PC-3 (cell line): Measurements from ENCODE around the gene CTNNA3. TPM values are rescaled to one million over a fixed set of nuclear protein-coding genes. Genes with fewer than 3 reads are reported as not detected.

Source experiments
- ATAC-seq: fragments of 200-7000 bp; cut with Tn5 transposase; 2 replicates; pipeline ENCODE4 v1.9.1; 2020; ENCODE audit warnings: mild to moderate bottlenecking, moderate library complexity
- BruUV-seq: library from RNA; stranded (reverse); fragments of 400-500 nt; replicated peaks from 2 replicates; lab custom pipeline; 2021; lab: Mats Ljungman, UMichigan
- CTCF ChIA-PET: fragments of 300-600 bp; sonication (Branson Sonifier 250); formaldehyde crosslinking; loops from one replicate; lab custom pipeline; 2022; ENCODE audit warnings: antibody characterized with exemption; lab: Charles Lee
- POLR2A ChIA-PET: fragments of 300-600 bp; sonication (Branson Sonifier 250); formaldehyde crosslinking; loops from one replicate; lab custom pipeline; 2022; ENCODE audit warnings: antibody characterized with exemption; ENCODE audit not compliant: unreplicated experiment; lab: Charles Lee
- DNase-seq: peaks from one replicate; pipeline ENCODE4 v3.0.0-alpha.2; 2015
- H2AFZ ChIP-seq: fragments of 300-600 bp; sonication (generic); 2 replicates; pipeline ENCODE4 v1.6.0; 2016; ENCODE audit warnings: antibody characterized with exemption, low read length
- H3F3A ChIP-seq: fragments of 300-600 bp; sonication (generic); one replicate; pipeline ENCODE4 v1.6.0; 2017; ENCODE audit warnings: antibody characterized with exemption, low read length, control low read depth, mild to moderate bottlenecking; ENCODE audit not compliant: unreplicated experiment
- H3K27ac ChIP-seq: fragments of 300-600 bp; sonication (generic); 2 replicates; pipeline ENCODE4 v1.5.1; 2016; ENCODE audit warnings: mild to moderate bottlenecking, low read length
- H3K27me3 ChIP-seq: fragments of 300-600 bp; sonication (generic); 2 replicates; pipeline ENCODE4 v1.6.1; 2016; ENCODE audit warnings: low read length, mixed read lengths
- H3K36me3 ChIP-seq: fragments of 300-600 bp; sonication (generic); 2 replicates; pipeline ENCODE4 v1.6.1; 2016; ENCODE audit warnings: low read depth, mixed run types, low read length, mixed read lengths
- H3K4me1 ChIP-seq: fragments of 300-600 bp; sonication (generic); 2 replicates; pipeline ENCODE4 v1.5.1; 2016; ENCODE audit warnings: low read length; ENCODE audit not compliant: insufficient read depth
- H3K4me2 ChIP-seq: fragments of 300-600 bp; sonication (generic); 2 replicates; pipeline ENCODE4 v1.6.0; 2016; ENCODE audit warnings: low read length
- H3K4me3 ChIP-seq: fragments of 300-600 bp; sonication (generic); 2 replicates; pipeline ENCODE4 v1.5.1; 2016; ENCODE audit warnings: mild to moderate bottlenecking, low read length, mixed read lengths
- H3K79me2 ChIP-seq: fragments of 300-600 bp; sonication (generic); 2 replicates; pipeline ENCODE4 v1.6.1; 2017; ENCODE audit warnings: low read length, mixed read lengths
- H3K9ac ChIP-seq: fragments of 300-600 bp; sonication (generic); 2 replicates; pipeline ENCODE4 v1.6.0; 2016; ENCODE audit warnings: mild to moderate bottlenecking, low read length
- H3K9me2 ChIP-seq: fragments of 300-600 bp; sonication (generic); replicated peaks from 2 replicates; pipeline ENCODE4 v1.6.1; 2016; ENCODE audit warnings: mixed run types, low read length, mixed read lengths
- H3K9me3 ChIP-seq: fragments of 300-600 bp; sonication (generic); 2 replicates; pipeline ENCODE4 v1.6.1; 2016; ENCODE audit warnings: low read length, mixed read lengths
- H4K20me1 ChIP-seq: fragments of 300-600 bp; sonication (generic); 2 replicates; pipeline ENCODE4 v1.6.1; 2016; ENCODE audit warnings: low read length, mixed read lengths
- EZH2 ChIP-seq: fragments of 300-600 bp; sonication (generic); IDR thresholded peaks from one replicate; pipeline ENCODE4 v1.6.1; 2017; ENCODE audit warnings: antibody characterized with exemption, mild to moderate bottlenecking, low read length; ENCODE audit not compliant: unreplicated experiment
- EZH2phosphoT487 ChIP-seq: fragments of 300-600 bp; sonication (generic); IDR thresholded peaks from 2 replicates; pipeline ENCODE4 v1.6.1; 2018; ENCODE audit warnings: mild to moderate bottlenecking, antibody characterized with exemption, low read length, borderline replicate concordance
- intact Hi-C: fragments of 100-400 bp; cut with micrococcal nuclease; formaldehyde crosslinking; loops from 2 replicates; pipeline ENCODE4 v1.9.0; 2023
- total RNA-seq: library from RNA; depleted of rRNA; stranded (reverse); fragments of >200 nt; gene quantifications from 2 replicates; pipeline ENCODE4 v1.2.3, GENCODE V29; 2014
- TF ChIP-seq, protein P1 (sequence below): fragments of 300-600 bp; sonication (generic); conservative IDR thresholded peaks from 2 replicates; pipeline ENCODE4 v1.5.1; 2017; ENCODE audit warnings: antibody characterized with exemption, low read depth, mild to moderate bottlenecking, low read length

Gene CTNNA3
- total RNA-seq, 1 experiment from 2014 or later: 1.9 TPM

DNA sequence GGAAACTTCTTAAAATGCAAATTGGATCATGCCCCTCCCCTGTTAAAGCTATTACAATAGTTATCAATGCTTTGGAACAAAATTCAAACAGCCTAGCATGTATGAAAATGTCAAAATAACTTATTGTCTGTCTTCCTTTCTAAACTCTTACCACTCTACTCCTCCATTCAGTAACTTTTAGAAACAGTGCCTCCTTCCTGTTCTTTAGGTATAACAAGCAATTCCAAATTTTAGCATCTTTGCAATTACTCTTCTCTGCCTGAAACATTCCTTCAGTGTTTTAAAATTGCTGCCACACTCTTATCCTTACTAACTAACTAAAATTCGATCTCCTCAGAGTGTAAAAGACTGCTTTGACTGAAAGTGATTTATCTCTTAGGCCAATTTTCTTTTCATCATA is 1430.6 kb downstream of the CTNNA3 start:
- no peaks in the 10 kb centered on the region for H3K4me1 ChIP-seq
- H2AFZ ChIP-seq: no peak overlapping the region
- H3K4me3 ChIP-seq: no peak overlapping the region
- H3K4me2 ChIP-seq: no peak overlapping the region
- TF ChIP-seq, protein P1, sequence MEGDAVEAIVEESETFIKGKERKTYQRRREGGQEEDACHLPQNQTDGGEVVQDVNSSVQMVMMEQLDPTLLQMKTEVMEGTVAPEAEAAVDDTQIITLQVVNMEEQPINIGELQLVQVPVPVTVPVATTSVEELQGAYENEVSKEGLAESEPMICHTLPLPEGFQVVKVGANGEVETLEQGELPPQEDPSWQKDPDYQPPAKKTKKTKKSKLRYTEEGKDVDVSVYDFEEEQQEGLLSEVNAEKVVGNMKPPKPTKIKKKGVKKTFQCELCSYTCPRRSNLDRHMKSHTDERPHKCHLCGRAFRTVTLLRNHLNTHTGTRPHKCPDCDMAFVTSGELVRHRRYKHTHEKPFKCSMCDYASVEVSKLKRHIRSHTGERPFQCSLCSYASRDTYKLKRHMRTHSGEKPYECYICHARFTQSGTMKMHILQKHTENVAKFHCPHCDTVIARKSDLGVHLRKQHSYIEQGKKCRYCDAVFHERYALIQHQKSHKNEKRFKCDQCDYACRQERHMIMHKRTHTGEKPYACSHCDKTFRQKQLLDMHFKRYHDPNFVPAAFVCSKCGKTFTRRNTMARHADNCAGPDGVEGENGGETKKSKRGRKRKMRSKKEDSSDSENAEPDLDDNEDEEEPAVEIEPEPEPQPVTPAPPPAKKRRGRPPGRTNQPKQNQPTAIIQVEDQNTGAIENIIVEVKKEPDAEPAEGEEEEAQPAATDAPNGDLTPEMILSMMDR: peak; percentile 61
- TF ChIP-seq EZH2: no peak
- no peak for TF ChIP-seq EZH2phosphoT487
- POLR2A ChIA-PET: no interaction called here
- H3K9ac ChIP-seq: no peak overlapping the region
- no peaks in the 10 kb centered on the region for H3K9me2 ChIP-seq
- H3K27me3 ChIP-seq: no peaks in the 10 kb centered on the region
- DNase-seq (peak; percentile 38), ATAC-seq (no peak; the same call in 1 of the 2 replicates)
- CTCF ChIA-PET: no interaction called here
- no peak overlapping the region for H3K27ac ChIP-seq
- no peaks in the 10 kb centered on the region for H3K79me2 ChIP-seq
- H4K20me1 ChIP-seq: no peaks in the 10 kb centered on the region
- intact Hi-C loops: no loop called here
- no peaks in the 10 kb centered on the region for H3K9me3 ChIP-seq
- H3K36me3 ChIP-seq: peaks cover 2% of the 10 kb centered on the region; the same call in 1 of the 2 replicates
- BruUV-seq: no TSS peak
- H3F3A ChIP-seq: no peaks in the 10 kb centered on the region

DNA sequence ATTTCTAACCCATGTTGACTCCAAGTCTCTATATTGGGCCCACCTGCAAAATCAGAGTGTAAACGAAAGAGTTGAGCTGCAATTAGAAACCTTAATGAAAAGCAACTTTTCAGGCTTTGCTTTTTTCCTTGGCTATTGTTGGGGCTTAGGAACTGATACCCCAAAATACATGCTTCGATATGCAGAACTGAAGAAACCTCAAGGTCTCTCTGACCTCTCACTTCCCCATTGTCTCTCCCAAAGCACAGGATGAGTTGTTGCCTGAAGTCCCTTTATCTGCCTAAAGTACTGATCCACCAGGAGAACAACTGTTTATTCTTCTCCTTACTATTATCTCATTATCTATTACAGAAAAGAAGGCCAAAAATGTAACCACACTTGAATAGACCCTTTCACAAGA is 1436.2 kb downstream of the CTNNA3 start:
- Histone ChIP-seq H3K9me3 (no peaks in the 10 kb centered on the region), H3K4me3 (no peak overlapping the region), H3K9ac (no peak overlapping the region), H4K20me1 (no peaks in the 10 kb centered on the region), H3K4me1 (peaks cover 4% of the 10 kb centered on the region; the same call in 1 of the 2 replicates), H2AFZ (no peak overlapping the region), H3K9me2 (no peaks in the 10 kb centered on the region), H3K79me2 (no peaks in the 10 kb centered on the region), H3K27me3 (no peaks in the 10 kb centered on the region), H3K36me3 (no peaks in the 10 kb centered on the region), H3F3A (no peaks in the 10 kb centered on the region), H3K4me2 (no peak overlapping the region), H3K27ac (no peak overlapping the region)
- ATAC-seq: no peak
- no TSS peak for BruUV-seq
- ChIA-PET CTCF (no interaction called here), POLR2A (no interaction called here)
- intact Hi-C loops: no loop called here
- TF ChIP-seq EZH2phosphoT487 (no peak), EZH2 (no peak)
- TF ChIP-seq, protein P1: no peak
- DNase-seq: no peak

DNA sequence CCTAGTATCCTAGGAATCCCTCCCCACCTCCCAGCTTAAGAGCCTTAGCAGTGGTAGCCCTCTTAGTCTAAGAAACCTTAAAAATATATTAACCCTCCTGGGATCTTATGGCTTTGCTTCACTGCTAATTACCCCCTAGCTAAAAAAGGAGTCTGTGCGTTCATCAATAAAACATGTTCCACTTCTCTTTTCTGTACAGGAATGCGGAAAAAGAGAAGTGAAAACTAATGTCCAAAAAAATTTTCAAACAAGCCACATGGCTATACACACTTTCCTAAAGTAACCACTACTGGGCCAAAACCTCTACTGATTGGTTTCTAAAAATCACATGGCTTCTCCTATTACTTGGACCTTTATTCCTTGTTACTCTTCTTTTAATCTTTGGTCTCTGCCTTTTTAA is 1437.3 kb downstream of the CTNNA3 start:
- ATAC-seq: no peak
- no peak overlapping the region for H3K27ac ChIP-seq
- BruUV-seq: no TSS peak
- no peak overlapping the region for H2AFZ ChIP-seq
- H3K9ac ChIP-seq: no peak overlapping the region
- H4K20me1 ChIP-seq: no peaks in the 10 kb centered on the region
- CTCF ChIA-PET: no interaction called here
- intact Hi-C loops: no loop called here
- H3K4me1 ChIP-seq: peaks cover 4% of the 10 kb centered on the region; the same call in 1 of the 2 replicates
- no peaks in the 10 kb centered on the region for H3K27me3 ChIP-seq
- no peak for DNase-seq
- POLR2A ChIA-PET: no interaction called here
- H3K4me2 ChIP-seq: no peak overlapping the region
- H3K36me3 ChIP-seq: no peaks in the 10 kb centered on the region
- H3K9me2 ChIP-seq: no peaks in the 10 kb centered on the region
- no peak for TF ChIP-seq EZH2
- TF ChIP-seq, protein P1: no peak
- H3K9me3 ChIP-seq: no peaks in the 10 kb centered on the region
- H3K79me2 ChIP-seq: no peaks in the 10 kb centered on the region
- no peaks in the 10 kb centered on the region for H3F3A ChIP-seq
- no peak overlapping the region for H3K4me3 ChIP-seq
